H1 (cell line): Measurements from ENCODE around the gene NUP107. TPM values are rescaled to one million over a fixed set of nuclear protein-coding genes. Genes with fewer than 3 reads are reported as not detected.

Source experiments
- BCL11A ChIP-seq, 2 experiments: IDR thresholded peaks; one replicate each; pipeline ENCODE4 v1.6.1; 2011; ENCODE audit warnings: low read depth in 2 of 2, low read length in 2 of 2, mild to moderate bottlenecking in 2 of 2
- BRCA1 ChIP-seq: IDR thresholded peaks from 2 replicates; pipeline ENCODE4 v1.6.1; 2012; ENCODE audit warnings: low read depth, low read length, improper control_type of control experiment
- CREB1 ChIP-seq: IDR thresholded peaks from 2 replicates; pipeline ENCODE4 v1.6.1; 2012; ENCODE audit warnings: inconsistent platforms
- EP300 ChIP-seq, 2 experiments: IDR thresholded peaks; 1 replicate in 1 of 2; 2 replicates in 1 of 2; pipeline ENCODE4 v1.6.1; 2011 to 2012; ENCODE audit warnings: low read depth in 2 of 2, low read length in 2 of 2, mild to moderate bottlenecking in 2 of 2, borderline replicate concordance in 1 of 2, inconsistent platforms in 1 of 2, moderate library complexity in 1 of 2
- NANOG ChIP-seq: IDR thresholded peaks from 2 replicates; pipeline ENCODE4 v1.6.1; 2011; ENCODE audit warnings: low read length, low read depth, mild to moderate bottlenecking, inconsistent platforms; ENCODE audit not compliant: insufficient read depth, poor library complexity, severe bottlenecking
- NRF1 ChIP-seq: IDR thresholded peaks from 2 replicates; pipeline ENCODE4 v1.6.1; 2011; ENCODE audit warnings: mild to moderate bottlenecking, low read depth, low read length, improper control_type of control experiment
- PHF8 ChIP-seq: fragments of 200-600 bp; sonication (generic); conservative IDR thresholded peaks from 2 replicates; pipeline ENCODE4 v1.7.1; 2012; ENCODE audit warnings: low read depth, mild to moderate bottlenecking, inconsistent platforms, low read length, moderate library complexity
- RBBP5 ChIP-seq: IDR thresholded peaks from 2 replicates; pipeline ENCODE4 v1.7.1; 2012; ENCODE audit warnings: low read depth, mild to moderate bottlenecking, inconsistent platforms, low read length, moderate library complexity, borderline replicate concordance
- RFX5 ChIP-seq: IDR thresholded peaks from 2 replicates; pipeline ENCODE4 v1.6.1; 2011; ENCODE audit warnings: low read depth, low read length, improper control_type of control experiment, borderline replicate concordance
- RNF2 ChIP-seq: fragments of 200-900, 300-1000 bp; sonication (generic); IDR thresholded peaks from 2 replicates; pipeline ENCODE4 v1.7.1; 2016; ENCODE audit warnings: borderline replicate concordance, low read depth, mild to moderate bottlenecking, antibody characterized with exemption, low read length; ENCODE audit not compliant: poor library complexity, severe bottlenecking; ENCODE audit errors: missing control alignments
- SP2 ChIP-seq: IDR thresholded peaks from 2 replicates; pipeline ENCODE4 v1.6.1; 2012; ENCODE audit warnings: mild to moderate bottlenecking, low read length, inconsistent platforms
- polyA plus RNA-seq, 7 experiments: library from polyadenylated mRNA; depleted of rRNA in 3 of 7; stranded (reverse) in 5 of 7; unstranded in 2 of 7; fragments of >200 nt in 5 of 7; fragments of 200-250 nt in 2 of 7; gene quantifications; 1 replicate in 5 of 7; 2 replicates in 1 of 7; 4 replicates in 1 of 7; pipeline versions ENCODE4 v1.2.1 to v1.2.3, GENCODE V29; 2011 to 2013; ENCODE audit warnings: missing spikeins in 2 of 7, mixed read lengths in 2 of 7
- total RNA-seq: library from RNA; stranded (reverse); fragmentation: NEBNext Ultra II Directional; extraction: Animal tissue kit (Norgen Biotek cat#: 25700); gene quantifications from 2 replicates; pipeline ENCODE4 v1.2.1, GENCODE V29; 2021

Gene NUP107
- total and polyA plus RNA-seq, 2 of the 8 experiments (the other 6 are each of a cell fraction or from before 2014, with no cell fraction given), result 46.1 to 141 TPM

- TF ChIP-seq NANOG, result no peak
- TF ChIP-seq RFX5, result no peak
- no peak for TF ChIP-seq SP2
- TF ChIP-seq RBBP5, result no peak
- no peak for TF ChIP-seq CREB1
- no peak for TF ChIP-seq BCL11A (IDR thresholded peaks at IDR 0.05; ENCODE audit: low read depth in 2 of 2, low read length in 2 of 2)
- no peak for TF ChIP-seq EP300 (IDR thresholded peaks at IDR 0.05; ENCODE audit: borderline replicate concordance in 1 of 2, low read depth in 2 of 2, low read length in 2 of 2)
- no peak for TF ChIP-seq RNF2
- TF ChIP-seq BRCA1, result no peak
- no peak for TF ChIP-seq PHF8
- TF ChIP-seq NRF1, result no peak
- TF ChIP-seq, all 59 proteins: peak for 0
Observed at GRCh38 chr12:68750506-68750905, 63.7 kb downstream of the NUP107 start (continued).
